ENCODE data around the gene LMNA. TPM values are rescaled to one million over a fixed set of nuclear protein-coding genes. Genes with fewer than 3 reads are reported as not detected.
"Not testable (repeated sequence)": the region's sequence is repeated elsewhere in the genome, so short reads cannot be mapped to it uniquely, and the experiment has no call there.

Gene LMNA
- total RNA-seq, 1 donor from 2014 or later: 47.7 TPM

- no peak for TF ChIP-seq CTCF (IDR thresholded peaks at IDR 0.05; ENCODE audit: partially characterized antibody, unreplicated experiment)
- Mint-ChIP-seq H3K36me3 (ENCODE audit: unreplicated experiment) (no peaks in the 10 kb centered on the region), H3K27ac (ENCODE audit: unreplicated experiment) (no peak overlapping the region), H3K4me1 (ENCODE audit: low read depth, unreplicated experiment) (peaks cover 32% of the 10 kb centered on the region), H3K4me3 (ENCODE audit: unreplicated experiment) (no peak overlapping the region), H3K9me3 (ENCODE audit: unreplicated experiment) (peaks cover 2% of the 10 kb centered on the region), H3K27me3 (ENCODE audit: unreplicated experiment) (peaks cover 9% of the 10 kb centered on the region)
- no peak for DNase-seq
Measured at GRCh38 chr1:156124557-156125483, 10.3 kb downstream of the LMNA start.

GRCh38 chr1:156125544-156125943, 11.0 kb downstream of the LMNA start:
- not testable (repeated sequence) for H3K36me3 Mint-ChIP-seq (ENCODE audit: unreplicated experiment); H3K4me3 Mint-ChIP-seq (ENCODE audit: unreplicated experiment); H3K27me3 Mint-ChIP-seq (ENCODE audit: unreplicated experiment); H3K27ac Mint-ChIP-seq (ENCODE audit: unreplicated experiment); DNase-seq; H3K9me3 Mint-ChIP-seq (ENCODE audit: unreplicated experiment)
- H3K4me1 Mint-ChIP-seq (ENCODE audit: low read depth, unreplicated experiment): peaks cover 34% of the 10 kb centered on the region

GRCh38 chr1:156126043-156126629, 11.6 kb downstream of the LMNA start:
- no peak overlapping the region for H3K27ac Mint-ChIP-seq (ENCODE audit: unreplicated experiment)
- peak; percentile 63 for DNase-seq

GRCh38 chr1:156126630-156127534, 12.4 kb downstream of the LMNA start:
- peaks cover 8% of the 10 kb centered on the region for H3K27me3 Mint-ChIP-seq (ENCODE audit: unreplicated experiment)
- H3K9me3 Mint-ChIP-seq (ENCODE audit: unreplicated experiment): peaks cover 2% of the 10 kb centered on the region
- H3K36me3 Mint-ChIP-seq (ENCODE audit: unreplicated experiment): no peaks in the 10 kb centered on the region
- H3K27ac Mint-ChIP-seq (ENCODE audit: unreplicated experiment): no peak overlapping the region
- DNase-seq: no peak
- no peak for TF ChIP-seq CTCF (IDR thresholded peaks at IDR 0.05; ENCODE audit: partially characterized antibody, unreplicated experiment)
- no peak overlapping the region for H3K4me3 Mint-ChIP-seq (ENCODE audit: unreplicated experiment)
- H3K4me1 Mint-ChIP-seq (ENCODE audit: low read depth, unreplicated experiment): peaks cover 27% of the 10 kb centered on the region

More at GRCh38 chr1:156126043-156126629, 11.6 kb downstream of the LMNA start:
- peak; percentile 57 for TF ChIP-seq CTCF (IDR thresholded peaks at IDR 0.05; ENCODE audit: partially characterized antibody, unreplicated experiment)
- Mint-ChIP-seq H3K4me3 (ENCODE audit: unreplicated experiment) (no peak overlapping the region), H3K36me3 (ENCODE audit: unreplicated experiment) (no peaks in the 10 kb centered on the region), H3K9me3 (ENCODE audit: unreplicated experiment) (peaks cover 2% of the 10 kb centered on the region), H3K27me3 (ENCODE audit: unreplicated experiment) (peaks cover 7% of the 10 kb centered on the region), H3K4me1 (ENCODE audit: low read depth, unreplicated experiment) (peaks cover 31% of the 10 kb centered on the region)

- H3K4me3 Mint-ChIP-seq (ENCODE audit: unreplicated experiment): no peak overlapping the region
- peaks cover 8% of the 10 kb centered on the region for H3K27me3 Mint-ChIP-seq (ENCODE audit: unreplicated experiment)
- TF ChIP-seq CTCF (IDR thresholded peaks at IDR 0.05; ENCODE audit: partially characterized antibody, unreplicated experiment): no peak
Measured at GRCh38 chr1:156128308-156128653, 13.8 kb downstream of the LMNA start.

More at GRCh38 chr1:156128308-156128653, 13.8 kb downstream of the LMNA start:
- Mint-ChIP-seq H3K9me3 (ENCODE audit: unreplicated experiment) (no peaks in the 10 kb centered on the region), H3K27ac (ENCODE audit: unreplicated experiment) (no peak overlapping the region), H3K4me1 (ENCODE audit: low read depth, unreplicated experiment) (peaks cover 19% of the 10 kb centered on the region), H3K36me3 (ENCODE audit: unreplicated experiment) (no peaks in the 10 kb centered on the region)
- DNase-seq: no peak
